SH-SY5Y (cell line): ENCODE results near the gene RPL13.

Experiments used
- GATA2 ChIP-seq: IDR thresholded peaks from 2 replicates; pipeline ENCODE4 v1.6.1; 2011; ENCODE audit warnings: mild to moderate bottlenecking, low read depth, low read length
- GATA3 ChIP-seq: IDR thresholded peaks from 2 replicates; pipeline ENCODE4 v1.6.1; 2011; ENCODE audit warnings: low read depth, mild to moderate bottlenecking, low read length, moderate library complexity

- TF ChIP-seq GATA2 (no peak), GATA3 (no peak)
Observed at GRCh38 chr16:89544713-89545043, 15.8 kb upstream of the RPL13 start.
